ENCODE data around the gene MED31. TPM values are rescaled to one million over a fixed set of nuclear protein-coding genes. Genes with fewer than 3 reads are reported as not detected.

The MED31 gene
- total and polyA plus RNA-seq, 2 of the 13 experiments (the other 11 are each of a cell fraction or from before 2014, with no cell fraction given): 19.0 to 20.9 TPM

DNA sequence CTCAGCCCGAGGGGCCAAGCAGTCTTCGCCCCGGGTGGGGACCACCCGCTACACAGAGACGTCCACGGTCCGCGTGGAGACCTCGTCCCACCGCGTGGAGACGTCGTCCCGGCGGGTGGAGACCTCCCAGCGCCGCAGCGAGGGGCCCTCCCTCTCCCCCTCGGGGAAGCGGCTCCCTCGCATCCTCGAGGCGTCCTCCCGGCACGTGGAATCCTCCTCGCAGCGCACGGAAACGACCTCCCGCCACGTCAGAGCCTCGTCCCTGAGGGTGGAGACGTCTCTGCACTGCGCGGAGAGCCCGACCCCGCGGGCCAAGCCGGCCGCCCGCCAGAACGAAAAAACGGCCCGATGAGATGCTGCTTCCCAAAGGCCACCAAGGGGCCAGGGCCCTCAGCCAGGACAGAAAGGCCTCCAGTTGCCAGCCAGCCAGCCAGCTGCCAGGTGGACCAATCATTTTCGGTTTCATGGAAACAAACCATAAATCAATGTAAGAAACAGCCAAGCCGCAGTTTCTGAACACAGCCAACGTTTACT is 581 bp upstream of the MED31 start (continued):
- no peak for TF ChIP-seq MAZ (IDR thresholded peaks at IDR 0.05; ENCODE audit: borderline replicate concordance, low read depth, low read length)
- peak; percentile 93 for TF ChIP-seq MAZ (CRISPR knock-in tag; IDR thresholded peaks at IDR 0.05; ENCODE audit: low read depth)
- TF ChIP-seq, protein P1, sequence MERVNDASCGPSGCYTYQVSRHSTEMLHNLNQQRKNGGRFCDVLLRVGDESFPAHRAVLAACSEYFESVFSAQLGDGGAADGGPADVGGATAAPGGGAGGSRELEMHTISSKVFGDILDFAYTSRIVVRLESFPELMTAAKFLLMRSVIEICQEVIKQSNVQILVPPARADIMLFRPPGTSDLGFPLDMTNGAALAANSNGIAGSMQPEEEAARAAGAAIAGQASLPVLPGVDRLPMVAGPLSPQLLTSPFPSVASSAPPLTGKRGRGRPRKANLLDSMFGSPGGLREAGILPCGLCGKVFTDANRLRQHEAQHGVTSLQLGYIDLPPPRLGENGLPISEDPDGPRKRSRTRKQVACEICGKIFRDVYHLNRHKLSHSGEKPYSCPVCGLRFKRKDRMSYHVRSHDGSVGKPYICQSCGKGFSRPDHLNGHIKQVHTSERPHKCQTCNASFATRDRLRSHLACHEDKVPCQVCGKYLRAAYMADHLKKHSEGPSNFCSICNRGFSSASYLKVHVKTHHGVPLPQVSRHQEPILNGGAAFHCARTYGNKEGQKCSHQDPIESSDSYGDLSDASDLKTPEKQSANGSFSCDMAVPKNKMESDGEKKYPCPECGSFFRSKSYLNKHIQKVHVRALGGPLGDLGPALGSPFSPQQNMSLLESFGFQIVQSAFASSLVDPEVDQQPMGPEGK (CRISPR knock-in tag; IDR thresholded peaks at IDR 0.05): no peak; the same call in none of the 2 replicates
- TF ChIP-seq MATR3 (CRISPR knock-in tag; IDR thresholded peaks at IDR 0.05): no peak
- no peak for TF ChIP-seq PCBP2 (optimal IDR thresholded peaks at IDR 0.05; ENCODE audit: low read depth, low read length, poor library complexity, severe bottlenecking)
- peak; percentile 97 for TF ChIP-seq BORCS8-MEF2B (CRISPR knock-in tag; IDR thresholded peaks at IDR 0.05)
- TF ChIP-seq SIX4 (CRISPR knock-in tag; IDR thresholded peaks at IDR 0.05): peak; percentile 29; the same call in 1 of the 2 replicates
- 0 out of 2 replicates have a peak, but pooled peaks have one; percentile 30 for TF ChIP-seq KAT7 (CRISPR knock-in tag; IDR thresholded peaks at IDR 0.05; ENCODE audit: borderline replicate concordance)
- TF ChIP-seq TEAD3 (CRISPR knock-in tag; optimal IDR thresholded peaks at IDR 0.05; ENCODE audit: borderline replicate concordance): no peak
- peak; percentile 99 for TF ChIP-seq ZNF30 (CRISPR knock-in tag; IDR thresholded peaks at IDR 0.05)
- TF ChIP-seq ZNF124 (CRISPR knock-in tag; IDR thresholded peaks at IDR 0.05): peak; percentile 81; the same call in 1 of the 2 replicates
- TF ChIP-seq POGZ (CRISPR knock-in tag; IDR thresholded peaks at IDR 0.05): no peak; the same call in 1 of the 2 replicates
- peak; percentile 95 for TF ChIP-seq ZNF839 (CRISPR knock-in tag; IDR thresholded peaks at IDR 0.05; ENCODE audit: borderline replicate concordance)
- no peak for TF ChIP-seq HMG20A (CRISPR knock-in tag; IDR thresholded peaks at IDR 0.05; ENCODE audit: borderline replicate concordance)
- TF ChIP-seq, protein P2, sequence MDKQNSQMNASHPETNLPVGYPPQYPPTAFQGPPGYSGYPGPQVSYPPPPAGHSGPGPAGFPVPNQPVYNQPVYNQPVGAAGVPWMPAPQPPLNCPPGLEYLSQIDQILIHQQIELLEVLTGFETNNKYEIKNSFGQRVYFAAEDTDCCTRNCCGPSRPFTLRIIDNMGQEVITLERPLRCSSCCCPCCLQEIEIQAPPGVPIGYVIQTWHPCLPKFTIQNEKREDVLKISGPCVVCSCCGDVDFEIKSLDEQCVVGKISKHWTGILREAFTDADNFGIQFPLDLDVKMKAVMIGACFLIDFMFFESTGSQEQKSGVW (CRISPR knock-in tag; IDR thresholded peaks at IDR 0.05; ENCODE audit: borderline replicate concordance): peak; percentile 75; the same call in 1 of the 2 replicates
- TF ChIP-seq, protein P3, sequence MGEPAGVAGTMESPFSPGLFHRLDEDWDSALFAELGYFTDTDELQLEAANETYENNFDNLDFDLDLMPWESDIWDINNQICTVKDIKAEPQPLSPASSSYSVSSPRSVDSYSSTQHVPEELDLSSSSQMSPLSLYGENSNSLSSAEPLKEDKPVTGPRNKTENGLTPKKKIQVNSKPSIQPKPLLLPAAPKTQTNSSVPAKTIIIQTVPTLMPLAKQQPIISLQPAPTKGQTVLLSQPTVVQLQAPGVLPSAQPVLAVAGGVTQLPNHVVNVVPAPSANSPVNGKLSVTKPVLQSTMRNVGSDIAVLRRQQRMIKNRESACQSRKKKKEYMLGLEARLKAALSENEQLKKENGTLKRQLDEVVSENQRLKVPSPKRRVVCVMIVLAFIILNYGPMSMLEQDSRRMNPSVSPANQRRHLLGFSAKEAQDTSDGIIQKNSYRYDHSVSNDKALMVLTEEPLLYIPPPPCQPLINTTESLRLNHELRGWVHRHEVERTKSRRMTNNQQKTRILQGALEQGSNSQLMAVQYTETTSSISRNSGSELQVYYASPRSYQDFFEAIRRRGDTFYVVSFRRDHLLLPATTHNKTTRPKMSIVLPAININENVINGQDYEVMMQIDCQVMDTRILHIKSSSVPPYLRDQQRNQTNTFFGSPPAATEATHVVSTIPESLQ (CRISPR knock-in tag; conservative IDR thresholded peaks at IDR 0.05): no peak
- no peak for TF ChIP-seq SCMH1 (CRISPR knock-in tag; IDR thresholded peaks at IDR 0.05; ENCODE audit: borderline replicate concordance)
- peak; percentile 95; the same call in 1 of the 2 replicates for TF ChIP-seq ZNF747 (CRISPR knock-in tag; IDR thresholded peaks at IDR 0.05; ENCODE audit: borderline replicate concordance)
- TF ChIP-seq, protein P4, sequence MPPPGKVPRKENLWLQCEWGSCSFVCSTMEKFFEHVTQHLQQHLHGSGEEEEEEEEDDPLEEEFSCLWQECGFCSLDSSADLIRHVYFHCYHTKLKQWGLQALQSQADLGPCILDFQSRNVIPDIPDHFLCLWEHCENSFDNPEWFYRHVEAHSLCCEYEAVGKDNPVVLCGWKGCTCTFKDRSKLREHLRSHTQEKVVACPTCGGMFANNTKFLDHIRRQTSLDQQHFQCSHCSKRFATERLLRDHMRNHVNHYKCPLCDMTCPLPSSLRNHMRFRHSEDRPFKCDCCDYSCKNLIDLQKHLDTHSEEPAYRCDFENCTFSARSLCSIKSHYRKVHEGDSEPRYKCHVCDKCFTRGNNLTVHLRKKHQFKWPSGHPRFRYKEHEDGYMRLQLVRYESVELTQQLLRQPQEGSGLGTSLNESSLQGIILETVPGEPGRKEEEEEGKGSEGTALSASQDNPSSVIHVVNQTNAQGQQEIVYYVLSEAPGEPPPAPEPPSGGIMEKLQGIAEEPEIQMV (CRISPR knock-in tag; IDR thresholded peaks at IDR 0.05; ENCODE audit: low read depth): peak; percentile 78
- peak; percentile 86; the same call in 1 of the 2 replicates for TF ChIP-seq GFI1 (CRISPR knock-in tag; IDR thresholded peaks at IDR 0.05; ENCODE audit: borderline replicate concordance)
- TF ChIP-seq ZNF773 (CRISPR knock-in tag; IDR thresholded peaks at IDR 0.05; ENCODE audit: borderline replicate concordance): peak; percentile 81; the same call in 1 of the 2 replicates
- no peak for TF ChIP-seq TAF15 (IDR thresholded peaks at IDR 0.05; ENCODE audit: low read depth, low read length, poor library complexity, severe bottlenecking)
- TF ChIP-seq TARDBP (CRISPR knock-in tag; IDR thresholded peaks at IDR 0.05): no peak

Measured in HepG2 (cell line).